ENCODE measurements around the gene SRRM4.

DNA sequence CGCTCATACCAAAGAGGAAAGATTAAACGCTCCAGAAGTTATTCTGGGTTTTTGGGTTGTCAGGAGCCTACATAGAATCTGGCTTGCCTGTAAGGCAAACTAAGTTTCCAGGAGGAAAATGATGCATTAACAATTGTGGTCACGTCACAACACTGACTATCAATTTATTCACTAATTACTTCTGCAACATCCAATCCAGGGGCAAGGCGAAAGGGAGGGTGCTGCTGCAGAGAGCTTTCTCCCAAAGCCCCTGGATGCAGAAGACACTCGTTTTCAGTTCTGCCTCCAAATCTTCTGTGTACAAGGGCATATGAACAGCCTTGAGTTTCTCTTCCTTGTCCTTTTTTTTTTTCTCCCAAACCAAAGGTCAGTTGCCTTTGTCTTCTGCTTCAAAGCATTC, 10.5 kb upstream of the SRRM4 start:
- TF ChIP-seq POLR2A (IDR thresholded peaks at IDR 0.05): no peak
- TF ChIP-seq, protein P1, sequence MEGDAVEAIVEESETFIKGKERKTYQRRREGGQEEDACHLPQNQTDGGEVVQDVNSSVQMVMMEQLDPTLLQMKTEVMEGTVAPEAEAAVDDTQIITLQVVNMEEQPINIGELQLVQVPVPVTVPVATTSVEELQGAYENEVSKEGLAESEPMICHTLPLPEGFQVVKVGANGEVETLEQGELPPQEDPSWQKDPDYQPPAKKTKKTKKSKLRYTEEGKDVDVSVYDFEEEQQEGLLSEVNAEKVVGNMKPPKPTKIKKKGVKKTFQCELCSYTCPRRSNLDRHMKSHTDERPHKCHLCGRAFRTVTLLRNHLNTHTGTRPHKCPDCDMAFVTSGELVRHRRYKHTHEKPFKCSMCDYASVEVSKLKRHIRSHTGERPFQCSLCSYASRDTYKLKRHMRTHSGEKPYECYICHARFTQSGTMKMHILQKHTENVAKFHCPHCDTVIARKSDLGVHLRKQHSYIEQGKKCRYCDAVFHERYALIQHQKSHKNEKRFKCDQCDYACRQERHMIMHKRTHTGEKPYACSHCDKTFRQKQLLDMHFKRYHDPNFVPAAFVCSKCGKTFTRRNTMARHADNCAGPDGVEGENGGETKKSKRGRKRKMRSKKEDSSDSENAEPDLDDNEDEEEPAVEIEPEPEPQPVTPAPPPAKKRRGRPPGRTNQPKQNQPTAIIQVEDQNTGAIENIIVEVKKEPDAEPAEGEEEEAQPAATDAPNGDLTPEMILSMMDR (IDR thresholded peaks at IDR 0.05): no peak
